ENCODE results near the gene TRANK1.
"Not testable (repeated sequence)": the region's sequence is repeated elsewhere in the genome, so short reads cannot be mapped to it uniquely, and the experiment has no call there.

TRANK1 gene

DNA sequence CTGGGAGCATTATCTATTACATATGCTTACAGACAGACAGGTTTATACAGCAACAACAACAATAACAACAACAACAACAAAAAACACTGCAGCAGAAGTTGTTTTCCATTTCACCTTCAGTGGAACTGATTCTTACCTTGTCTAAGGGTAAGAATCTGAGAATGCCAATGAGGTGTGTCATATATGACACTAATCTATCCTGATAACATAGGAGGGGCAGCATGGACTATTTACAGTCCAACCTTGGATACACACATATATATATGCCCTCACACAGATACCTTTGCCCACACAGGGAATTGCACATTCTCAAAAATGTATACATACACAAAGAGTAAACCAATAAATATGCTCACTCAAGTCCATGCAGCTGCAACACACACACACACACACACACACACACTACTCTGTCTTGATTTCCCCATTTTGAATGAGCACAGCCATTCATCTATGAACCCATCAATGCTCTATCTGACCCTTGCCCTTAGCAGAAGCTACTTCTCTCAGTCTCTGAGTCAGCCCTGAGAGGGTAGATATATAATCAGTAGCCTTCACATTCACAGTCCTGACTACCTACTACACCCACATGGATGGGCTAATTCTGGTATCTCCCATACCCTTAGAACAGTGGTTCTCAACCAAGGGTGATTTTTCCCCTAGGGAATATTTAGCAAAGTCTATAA is 9.7 kb upstream of the TRANK1 start:
- no peaks in the 10 kb centered on the region for H3K4me1 ChIP-seq (ENCODE audit: insufficient read depth, low read length)
- H3K36me3 ChIP-seq (ENCODE audit: insufficient read depth, low read depth, low read length): no peaks in the 10 kb centered on the region
- no peak overlapping the region for H3K4me3 ChIP-seq (ENCODE audit: low read length)
- H3K9me3 ChIP-seq (ENCODE audit: insufficient read depth, low read depth, low read length): no peaks in the 10 kb centered on the region
- no peak overlapping the region for H3K27ac ChIP-seq (ENCODE audit: low read length)
- H3K27me3 ChIP-seq (ENCODE audit: insufficient read depth, low read length): no peaks in the 10 kb centered on the region
- H3K9ac ChIP-seq (ENCODE audit: low read depth, low read length): no peak overlapping the region

GRCh38 chr3:36947814-36948213 is 3.0 kb upstream of the TRANK1 start:
- not testable (repeated sequence) for H3K4me3 ChIP-seq (ENCODE audit: low read length); H3K27ac ChIP-seq (ENCODE audit: low read length); H3K4me1 ChIP-seq (ENCODE audit: insufficient read depth, low read length); H3K36me3 ChIP-seq (ENCODE audit: insufficient read depth, low read depth, low read length); H3K9me3 ChIP-seq (ENCODE audit: insufficient read depth, low read depth, low read length); H3K9ac ChIP-seq (ENCODE audit: low read depth, low read length)
- peaks cover 33% of the 10 kb centered on the region for H3K27me3 ChIP-seq (ENCODE audit: insufficient read depth, low read length)

DNA sequence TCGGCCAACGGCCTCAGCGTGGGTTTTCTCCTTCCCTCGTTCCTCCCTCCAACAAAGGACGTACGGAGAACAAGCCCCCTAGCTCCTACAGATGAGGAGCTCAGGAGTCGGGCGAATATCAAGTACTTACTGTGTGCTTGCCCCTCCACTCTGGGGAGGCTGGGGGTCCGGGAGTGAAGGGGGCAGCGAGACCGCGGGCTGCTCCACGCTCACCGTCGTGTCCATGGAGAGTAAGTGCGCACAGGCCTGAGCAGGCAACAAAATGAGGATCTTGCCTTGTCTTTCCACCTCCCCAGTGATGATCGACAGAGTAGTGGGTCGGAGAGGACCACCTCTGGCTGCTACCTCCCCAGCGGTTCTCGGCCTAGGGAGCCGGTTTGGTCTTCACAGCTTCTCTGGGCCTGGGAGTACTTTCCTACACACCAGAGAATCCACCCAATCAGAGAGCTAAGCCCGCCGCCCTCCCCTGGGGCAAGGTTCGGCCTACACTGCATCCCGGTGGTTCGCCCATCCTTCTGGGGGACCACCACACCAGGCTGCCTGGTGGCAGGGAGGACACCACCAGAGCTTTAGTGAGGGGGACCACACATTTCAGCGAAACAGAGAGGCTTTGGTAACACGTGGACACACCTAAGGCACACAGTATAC is 603 bp upstream of the TRANK1 start:
- peaks cover 4% of the 10 kb centered on the region; the same call in 1 of the 2 replicates for H3K4me1 ChIP-seq (ENCODE audit: insufficient read depth, low read length)
- peak overlapping the region; percentile 76 for H3K4me3 ChIP-seq (ENCODE audit: low read length)
- H3K9ac ChIP-seq (ENCODE audit: low read depth, low read length): peak overlapping the region; percentile 74; the same call in 1 of the 2 replicates
- H3K27ac ChIP-seq (ENCODE audit: low read length): no peak overlapping the region
- no peaks in the 10 kb centered on the region for H3K36me3 ChIP-seq (ENCODE audit: insufficient read depth, low read depth, low read length)
- peaks cover 42% of the 10 kb centered on the region for H3K27me3 ChIP-seq (ENCODE audit: insufficient read depth, low read length)
- H3K9me3 ChIP-seq (ENCODE audit: insufficient read depth, low read depth, low read length): peaks cover 5% of the 10 kb centered on the region

DNA sequence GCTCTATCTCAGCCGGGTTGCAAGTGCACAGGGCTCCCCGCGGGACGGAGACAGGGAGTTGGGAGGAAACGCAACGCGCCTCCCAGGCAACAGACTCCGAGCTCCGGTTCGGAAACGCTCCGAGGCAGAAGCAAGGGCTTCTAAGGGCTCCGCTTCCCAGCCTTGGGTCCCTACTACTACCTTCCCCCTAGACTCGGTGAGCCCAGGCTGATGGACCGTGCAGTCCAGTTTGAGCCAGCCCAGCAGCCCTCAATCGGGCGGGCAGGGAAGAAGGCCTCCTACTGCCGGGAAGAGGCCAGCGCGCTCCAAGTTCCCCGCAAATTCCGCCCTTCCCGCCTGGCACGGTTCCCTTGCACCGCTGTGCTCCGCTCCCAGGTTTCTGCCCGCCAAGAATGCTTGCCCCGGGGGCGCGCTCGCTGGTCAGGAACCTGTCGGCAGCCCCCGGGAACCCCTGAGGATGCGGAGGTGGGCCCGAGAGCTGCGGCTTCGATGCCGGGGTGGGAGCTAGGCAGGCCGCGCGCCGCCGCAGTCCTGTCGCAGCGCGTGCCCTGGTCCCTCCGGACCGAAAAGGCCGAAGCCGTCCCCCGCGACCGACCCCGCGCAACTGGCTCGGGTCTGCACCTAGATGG is 728 bp downstream of the TRANK1 start:
- Histone ChIP-seq H3K4me3 (ENCODE audit: low read length) (peak overlapping the region; percentile 76), H3K4me1 (ENCODE audit: insufficient read depth, low read length) (peaks cover 4% of the 10 kb centered on the region; the same call in 1 of the 2 replicates), H3K27me3 (ENCODE audit: insufficient read depth, low read length) (peaks cover 42% of the 10 kb centered on the region), H3K9me3 (ENCODE audit: insufficient read depth, low read depth, low read length) (peaks cover 5% of the 10 kb centered on the region), H3K36me3 (ENCODE audit: insufficient read depth, low read depth, low read length) (no peaks in the 10 kb centered on the region), H3K27ac (ENCODE audit: low read length) (no peak overlapping the region), H3K9ac (ENCODE audit: low read depth, low read length) (peak overlapping the region; percentile 74; the same call in 1 of the 2 replicates)

DNA sequence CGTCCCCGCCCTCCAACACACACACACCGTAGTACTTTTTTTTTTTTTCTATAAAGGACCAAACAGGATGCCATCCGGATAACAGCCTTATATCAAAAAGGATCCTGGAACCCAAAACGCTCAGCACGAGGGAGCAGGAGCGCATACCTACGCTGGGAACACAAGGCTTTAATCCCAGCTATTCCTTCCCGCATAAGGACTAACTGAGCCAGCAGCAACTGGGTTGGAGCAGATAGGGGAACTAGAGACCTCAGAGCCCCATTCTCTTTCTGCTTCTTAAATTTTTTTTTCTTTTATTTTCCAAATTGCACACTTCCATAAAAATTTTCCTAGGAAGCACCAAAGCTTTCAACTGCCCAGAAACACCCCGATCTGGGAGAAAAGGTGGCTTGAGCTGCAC is 1.3 kb downstream of the TRANK1 start:
- Histone ChIP-seq H3K4me1 (ENCODE audit: insufficient read depth, low read length) (peaks cover 4% of the 10 kb centered on the region; the same call in 1 of the 2 replicates), H3K9me3 (ENCODE audit: insufficient read depth, low read depth, low read length) (peaks cover 5% of the 10 kb centered on the region), H3K36me3 (ENCODE audit: insufficient read depth, low read depth, low read length) (no peaks in the 10 kb centered on the region), H3K27me3 (ENCODE audit: insufficient read depth, low read length) (peaks cover 42% of the 10 kb centered on the region), H3K27ac (ENCODE audit: low read length) (no peak overlapping the region), H3K9ac (ENCODE audit: low read depth, low read length) (peak overlapping the region; percentile 74; the same call in 1 of the 2 replicates), H3K4me3 (ENCODE audit: low read length) (peak overlapping the region; percentile 76)

DNA sequence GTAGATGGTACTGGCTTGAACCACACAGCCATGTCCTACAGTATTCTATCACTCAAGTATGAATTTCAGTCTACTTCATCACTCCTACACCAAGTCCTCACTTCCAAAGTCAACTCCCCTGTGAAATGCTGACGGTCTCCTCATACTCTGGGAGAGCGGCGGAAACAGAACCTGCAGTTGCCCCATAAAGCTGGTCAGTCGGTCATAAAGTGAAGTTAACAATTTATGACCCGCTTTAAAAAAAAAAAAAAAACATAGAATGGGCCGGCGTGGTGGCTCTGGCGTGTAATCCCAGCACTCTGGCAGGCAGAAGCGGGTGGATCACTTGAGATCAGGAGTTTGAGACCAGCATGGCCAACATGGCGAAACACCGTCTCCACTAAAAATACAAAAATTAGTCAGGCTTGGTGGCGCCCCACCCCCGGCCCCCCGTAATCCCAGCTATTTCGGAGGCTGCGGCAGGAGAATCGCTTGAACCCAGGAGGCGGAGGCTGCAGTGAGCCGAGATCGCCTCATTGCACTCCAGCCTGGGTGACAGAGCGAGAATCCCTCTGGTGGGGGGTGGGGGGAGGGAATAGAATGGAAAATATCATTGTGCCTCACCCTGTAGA is 2.1 kb downstream of the TRANK1 start:
- Histone ChIP-seq H3K4me3 (ENCODE audit: low read length) (no peak overlapping the region; the same call in 1 of the 2 replicates), H3K27me3 (ENCODE audit: insufficient read depth, low read length) (peaks cover 42% of the 10 kb centered on the region), H3K9me3 (ENCODE audit: insufficient read depth, low read depth, low read length) (peaks cover under 1% of the 10 kb centered on the region), H3K27ac (ENCODE audit: low read length) (no peak overlapping the region), H3K9ac (ENCODE audit: low read depth, low read length) (no peak overlapping the region), H3K4me1 (ENCODE audit: insufficient read depth, low read length) (peaks cover 5% of the 10 kb centered on the region; the same call in 1 of the 2 replicates), H3K36me3 (ENCODE audit: insufficient read depth, low read depth, low read length) (no peaks in the 10 kb centered on the region)

GRCh38 chr3:36941658-36942057 is 3.2 kb downstream of the TRANK1 start:
- Histone ChIP-seq H3K4me1 (ENCODE audit: insufficient read depth, low read length) (peaks cover 12% of the 10 kb centered on the region; the same call in 1 of the 2 replicates), H3K4me3 (ENCODE audit: low read length) (no peak overlapping the region), H3K36me3 (ENCODE audit: insufficient read depth, low read depth, low read length) (no peaks in the 10 kb centered on the region), H3K9me3 (ENCODE audit: insufficient read depth, low read depth, low read length) (no peaks in the 10 kb centered on the region; the same call in 1 of the 2 replicates), H3K27ac (ENCODE audit: low read length) (no peak overlapping the region), H3K9ac (ENCODE audit: low read depth, low read length) (no peak overlapping the region), H3K27me3 (ENCODE audit: insufficient read depth, low read length) (peaks cover 42% of the 10 kb centered on the region)

DNA sequence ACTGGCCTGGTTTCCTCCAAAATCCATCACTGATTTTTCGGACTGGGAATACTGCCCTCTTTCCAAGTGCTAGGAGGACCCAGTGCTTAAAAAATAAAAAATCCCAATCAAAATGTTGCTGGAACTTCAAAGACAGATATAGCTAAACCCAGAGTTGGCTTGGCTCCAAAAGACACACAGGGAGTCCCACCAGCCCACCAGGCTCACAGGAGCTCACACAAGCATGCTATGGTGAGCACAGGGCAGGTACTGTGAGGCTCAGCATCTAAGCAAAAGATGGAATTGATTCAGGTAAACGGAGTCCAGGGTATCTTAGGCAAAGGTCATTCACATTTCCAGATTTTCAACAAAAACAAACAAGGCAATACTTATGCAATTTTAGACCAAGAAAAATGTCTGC is 3.7 kb downstream of the TRANK1 start:
- H3K9ac ChIP-seq (ENCODE audit: low read depth, low read length): no peak overlapping the region
- H3K27me3 ChIP-seq (ENCODE audit: insufficient read depth, low read length): peaks cover 42% of the 10 kb centered on the region
- no peaks in the 10 kb centered on the region; the same call in 1 of the 2 replicates for H3K9me3 ChIP-seq (ENCODE audit: insufficient read depth, low read depth, low read length)
- no peak overlapping the region for H3K4me3 ChIP-seq (ENCODE audit: low read length)
- H3K36me3 ChIP-seq (ENCODE audit: insufficient read depth, low read depth, low read length): no peaks in the 10 kb centered on the region
- H3K27ac ChIP-seq (ENCODE audit: low read length): no peak overlapping the region
- peaks cover 12% of the 10 kb centered on the region; the same call in 1 of the 2 replicates for H3K4me1 ChIP-seq (ENCODE audit: insufficient read depth, low read length)

DNA sequence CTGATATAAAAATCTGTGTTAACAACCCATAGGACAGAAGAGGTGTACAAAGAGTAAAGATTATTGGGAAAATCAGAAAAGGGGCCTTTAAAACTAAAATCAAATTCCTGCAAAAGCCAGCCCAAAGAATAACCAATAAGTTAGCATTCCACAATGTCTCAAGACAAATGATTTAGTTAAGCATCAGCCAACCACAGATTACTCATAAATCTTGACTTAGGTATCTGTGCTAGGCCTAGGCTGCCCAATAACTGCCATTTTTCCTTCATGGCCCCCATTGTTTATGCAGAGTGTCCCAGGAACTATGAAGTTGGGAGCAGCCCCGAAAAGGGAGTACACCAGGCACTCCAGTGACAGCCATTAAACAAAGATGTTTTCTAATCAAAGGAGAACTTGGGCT is 7.4 kb downstream of the TRANK1 start:
- H3K9me3 ChIP-seq (ENCODE audit: insufficient read depth, low read depth, low read length): no peaks in the 10 kb centered on the region
- no peak overlapping the region for H3K4me3 ChIP-seq (ENCODE audit: low read length)
- no peak overlapping the region for H3K27ac ChIP-seq (ENCODE audit: low read length)
- H3K27me3 ChIP-seq (ENCODE audit: insufficient read depth, low read length): peaks cover 6% of the 10 kb centered on the region; the same call in 1 of the 2 replicates
- peaks cover 16% of the 10 kb centered on the region for H3K4me1 ChIP-seq (ENCODE audit: insufficient read depth, low read length)
- peak overlapping the region; percentile 14; the same call in 1 of the 2 replicates for H3K9ac ChIP-seq (ENCODE audit: low read depth, low read length)
- no peaks in the 10 kb centered on the region for H3K36me3 ChIP-seq (ENCODE audit: insufficient read depth, low read depth, low read length)

GRCh38 chr3:36933540-36934296 is 11.1 kb downstream of the TRANK1 start:
- Histone ChIP-seq H3K9me3 (ENCODE audit: insufficient read depth, low read depth, low read length) (no peaks in the 10 kb centered on the region), H3K36me3 (ENCODE audit: insufficient read depth, low read depth, low read length) (no peaks in the 10 kb centered on the region), H3K4me3 (ENCODE audit: low read length) (no peak overlapping the region), H3K4me1 (ENCODE audit: insufficient read depth, low read length) (peaks cover 18% of the 10 kb centered on the region), H3K9ac (ENCODE audit: low read depth, low read length) (peak overlapping the region; percentile 80; the same call in 1 of the 2 replicates), H3K27me3 (ENCODE audit: insufficient read depth, low read length) (no peaks in the 10 kb centered on the region), H3K27ac (ENCODE audit: low read length) (peak overlapping the region; percentile 88)

DNA sequence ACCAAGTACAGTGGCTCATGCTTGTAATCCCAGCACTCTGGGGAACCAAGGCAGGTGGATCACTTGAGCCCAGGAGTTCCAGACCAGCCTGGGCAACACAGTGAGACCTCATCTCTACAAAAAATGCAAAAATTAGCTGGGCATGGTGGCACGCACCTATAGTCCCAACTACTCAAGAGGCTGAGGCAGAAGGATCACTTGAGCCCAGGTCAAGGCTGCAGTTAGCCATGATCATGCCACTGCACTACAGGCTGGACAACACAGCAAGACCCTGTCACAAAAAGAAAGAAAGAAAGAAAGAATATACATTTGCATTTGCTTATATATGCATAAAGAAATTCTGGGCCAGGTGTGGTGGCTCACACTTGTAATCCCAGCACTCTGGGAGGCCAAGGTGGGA is 13.4 kb downstream of the TRANK1 start:
- H3K9me3 ChIP-seq (ENCODE audit: insufficient read depth, low read depth, low read length): not testable (repeated sequence)

More for the DNA sequence above, 13.4 kb downstream of the TRANK1 start:
- not testable (repeated sequence) for H3K4me3 ChIP-seq (ENCODE audit: low read length); H3K27me3 ChIP-seq (ENCODE audit: insufficient read depth, low read length); H3K36me3 ChIP-seq (ENCODE audit: insufficient read depth, low read depth, low read length); H3K9ac ChIP-seq (ENCODE audit: low read depth, low read length); H3K27ac ChIP-seq (ENCODE audit: low read length)
- H3K4me1 ChIP-seq (ENCODE audit: insufficient read depth, low read length): peaks cover 11% of the 10 kb centered on the region

All from iPS-20b (cell line).